K562 (cell line): ENCODE measurements around the gene OPA3.
A peak's percentile ranks its signal among the peaks of the same experiment; 100 is the strongest.

Source experiments
- CTCF ChIP-seq, 3 experiments: IDR thresholded peaks in 2 of 3; conservative IDR thresholded peaks in 1 of 3; 2 replicates each; pipeline ENCODE4 v1.5.1; 2011 to 2012; ENCODE audit warnings: low read length in 3 of 3, mild to moderate bottlenecking in 3 of 3, control low read depth in 2 of 3, improper control_type of control experiment in 1 of 3, inconsistent platforms in 1 of 3, low read depth in 1 of 3, mixed read lengths in 1 of 3, moderate library complexity in 1 of 3; ENCODE audit not compliant: insufficient read depth in 2 of 3
- ZNF507 ChIP-seq: conservative IDR thresholded peaks from 2 replicates; pipeline ENCODE4 v1.6.1; 2017; ENCODE audit warnings: missing genetic modification characterization, missing compliant biosample characterization

GRCh38 chr19:45485305-45486077 lies 99.1 kb downstream of the OPA3 start:
- TF ChIP-seq ZNF507 (tag): no peak
- peak; percentile 91 to 93 (median 93) for TF ChIP-seq CTCF (IDR thresholded peaks at IDR 0.05 in 2 of 3, conservative IDR thresholded peaks at IDR 0.05 in 1 of 3; ENCODE audit: insufficient read depth in 2 of 3, low read depth in 1 of 3, low read length in 3 of 3)
